ENCODE data around the gene MAB21L3.

- no peak for TF ChIP-seq CTCF (IDR thresholded peaks at IDR 0.05)
- TF ChIP-seq POLR2A (IDR thresholded peaks at IDR 0.05): no peak
These were observed 61.5 kb downstream of the MAB21L3 start for GRCh38 chr1:116172666-116173065.

Data from tibial nerve (tissue), 3 donors.